Lower leg skin (tissue), 4 donors: ENCODE results near the gene ABHD18. TPM values are rescaled to one million over a fixed set of nuclear protein-coding genes. Genes with fewer than 3 reads are reported as not detected.
"Not testable (repeated sequence)": the region's sequence is repeated elsewhere in the genome, so short reads cannot be mapped to it uniquely, and the experiment has no call there.

Source experiments
- DNase-seq, 2 donors: peaks; one replicate each; pipeline ENCODE4 v3.0.0-alpha.2; 2019; ENCODE audit warnings: low spot score in 2 of 2
- H3K4me3 ChIP-seq: fragments of 200-600 bp; sonication (generic); 2 replicates; pipeline ENCODE4 v1.5.1; 2017; ENCODE audit warnings: mild to moderate bottlenecking, low read depth; ENCODE audit not compliant: poor library complexity, severe bottlenecking
- POLR2A ChIP-seq, 2 donors: fragments of 450-650 bp; IDR thresholded peaks; one replicate each; pipeline ENCODE4 v1.6.1; 2016 to 2017; ENCODE audit warnings: antibody characterized with exemption in 2 of 2, mild to moderate bottlenecking in 1 of 2, moderate library complexity in 1 of 2
- WGBS, 2 donors: methylation state at CpG; one replicate each; pipeline ENCODE4 v1.1.5; 2018; 5-methylcytosine and 5-hydroxymethylcytosine counted together
- intact Hi-C: fragments of 100-400 bp; cut with DNase I; formaldehyde crosslinking; loops from one replicate; pipeline ENCODE4 v1.15.0; 2023; ENCODE audit warnings: low total_unique reads
- total RNA-seq, 4 donors: library from RNA; depleted of rRNA; stranded (reverse); fragments of >200 nt; gene quantifications; one replicate each; pipeline ENCODE4 v1.1.0, GENCODE V29; 2016
- TF ChIP-seq, protein P1 (sequence below), 3 donors: fragments of 450-650 bp; IDR thresholded peaks; one replicate each; pipeline ENCODE4 v1.5.1; 2016; ENCODE audit warnings: antibody characterized with exemption in 3 of 3, mild to moderate bottlenecking in 3 of 3, moderate library complexity in 2 of 3

ABHD18 gene
- total RNA-seq, 4 donors from 2014 or later = 4.2 to 11.9 (median 7.9) TPM

DNA sequence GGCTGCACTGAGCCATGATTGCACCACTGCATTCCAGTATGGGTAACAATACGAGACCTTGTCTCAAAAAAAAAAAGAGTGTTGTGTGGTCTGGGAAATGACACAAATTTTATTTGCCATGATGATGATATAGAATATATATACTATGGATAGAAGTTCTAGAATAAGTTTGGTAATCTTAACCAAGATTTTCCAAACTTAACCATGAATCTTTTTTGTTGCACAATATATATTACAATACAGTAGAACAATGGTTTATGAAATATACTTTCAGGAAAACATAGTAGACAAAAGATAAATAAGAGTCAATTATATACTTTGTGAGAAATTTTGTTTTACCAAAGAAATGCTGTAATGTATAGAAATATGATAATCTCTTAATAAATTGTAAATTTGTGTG lies 35.0 kb upstream of the ABHD18 start:
- TF ChIP-seq, protein P1, sequence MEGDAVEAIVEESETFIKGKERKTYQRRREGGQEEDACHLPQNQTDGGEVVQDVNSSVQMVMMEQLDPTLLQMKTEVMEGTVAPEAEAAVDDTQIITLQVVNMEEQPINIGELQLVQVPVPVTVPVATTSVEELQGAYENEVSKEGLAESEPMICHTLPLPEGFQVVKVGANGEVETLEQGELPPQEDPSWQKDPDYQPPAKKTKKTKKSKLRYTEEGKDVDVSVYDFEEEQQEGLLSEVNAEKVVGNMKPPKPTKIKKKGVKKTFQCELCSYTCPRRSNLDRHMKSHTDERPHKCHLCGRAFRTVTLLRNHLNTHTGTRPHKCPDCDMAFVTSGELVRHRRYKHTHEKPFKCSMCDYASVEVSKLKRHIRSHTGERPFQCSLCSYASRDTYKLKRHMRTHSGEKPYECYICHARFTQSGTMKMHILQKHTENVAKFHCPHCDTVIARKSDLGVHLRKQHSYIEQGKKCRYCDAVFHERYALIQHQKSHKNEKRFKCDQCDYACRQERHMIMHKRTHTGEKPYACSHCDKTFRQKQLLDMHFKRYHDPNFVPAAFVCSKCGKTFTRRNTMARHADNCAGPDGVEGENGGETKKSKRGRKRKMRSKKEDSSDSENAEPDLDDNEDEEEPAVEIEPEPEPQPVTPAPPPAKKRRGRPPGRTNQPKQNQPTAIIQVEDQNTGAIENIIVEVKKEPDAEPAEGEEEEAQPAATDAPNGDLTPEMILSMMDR (IDR thresholded peaks at IDR 0.05) = no peak
- TF ChIP-seq POLR2A (IDR thresholded peaks at IDR 0.05) = no peak

DNA sequence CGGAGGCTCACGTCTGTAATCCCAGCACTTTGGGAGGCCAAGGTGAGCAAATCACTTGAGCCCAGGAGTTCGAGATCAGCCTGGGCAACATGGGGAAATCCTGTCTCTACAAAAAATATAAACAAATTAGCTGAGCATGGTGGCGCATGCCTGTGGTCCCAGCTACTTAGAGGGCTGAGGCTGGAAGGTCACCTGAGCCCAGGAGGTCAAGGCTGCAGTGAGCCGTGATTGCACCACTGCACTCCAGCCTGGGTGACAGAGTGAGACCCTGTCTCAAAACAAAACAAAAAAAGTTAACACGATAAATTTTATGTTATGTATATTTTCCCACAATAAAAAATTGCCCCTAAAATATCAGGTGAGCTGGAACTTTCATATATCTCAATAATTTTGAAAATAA lies 33.4 kb upstream of the ABHD18 start:
- 93 to 96% methylated on average over 6 of the region's 6 CpGs for WGBS, 2 donors
- DNase-seq, H3K4me3 ChIP-seq, intact Hi-C loops: not testable (repeated sequence)

More for the DNA sequence above, 35.0 kb upstream of the ABHD18 start:
- H3K4me3 ChIP-seq = no peak overlapping the region
- no peak for DNase-seq
- 91 to 92% methylated on average over 1 of the region's 1 CpG for WGBS, 2 donors
- intact Hi-C loops = no loop called here

DNA sequence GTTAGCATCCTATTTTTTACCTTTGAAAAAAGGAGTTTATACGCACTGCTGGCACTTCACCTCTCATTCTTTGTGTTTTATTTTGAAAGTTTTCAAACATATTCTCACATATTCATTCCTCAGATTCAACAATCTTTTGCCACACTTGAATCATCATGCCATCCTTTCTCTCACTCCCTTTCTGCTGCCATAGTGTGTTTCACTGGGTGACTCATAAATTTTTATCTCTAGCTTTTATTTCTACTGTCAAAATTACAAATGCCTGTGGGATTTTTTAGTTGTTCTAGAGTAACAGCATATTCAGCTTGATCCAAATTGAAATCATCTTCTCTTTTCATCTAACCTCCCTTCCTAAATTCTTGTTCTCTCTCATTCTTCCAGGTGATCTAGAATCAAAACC lies 28.2 kb upstream of the ABHD18 start:
- no peak for TF ChIP-seq POLR2A (IDR thresholded peaks at IDR 0.05)
- TF ChIP-seq, protein P1 (IDR thresholded peaks at IDR 0.05) = no peak
- DNase-seq = no peak
- no peak overlapping the region for H3K4me3 ChIP-seq
- 97% methylated on average over 1 of the region's 1 CpG for WGBS, 2 donors
- intact Hi-C loops = no loop called here

DNA sequence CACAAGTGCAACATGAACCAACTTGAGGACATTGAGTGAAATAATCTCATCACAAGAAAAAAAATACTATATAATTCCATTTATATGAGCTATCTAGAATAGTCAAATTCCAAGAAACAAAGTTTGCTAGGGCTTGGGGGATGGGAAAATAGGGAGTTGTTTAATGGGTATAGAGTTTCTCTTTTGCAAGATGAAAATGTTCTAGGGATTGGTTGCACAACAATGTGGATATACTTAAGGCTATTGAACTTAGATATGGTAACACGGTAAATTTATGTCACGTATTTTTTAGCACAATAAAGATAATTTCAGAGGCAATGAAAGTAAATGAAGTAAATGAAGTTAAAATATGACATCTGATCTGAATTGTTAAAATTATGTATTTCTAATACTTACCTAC lies 8.1 kb upstream of the ABHD18 start:
- TF ChIP-seq POLR2A (IDR thresholded peaks at IDR 0.05) = no peak
- TF ChIP-seq, protein P1 (IDR thresholded peaks at IDR 0.05) = no peak
- intact Hi-C loops = no loop called here
- H3K4me3 ChIP-seq = no peak overlapping the region
- DNase-seq = no peak
- WGBS, 2 donors = 94 to 96% methylated on average over 2 of the region's 2 CpGs

DNA sequence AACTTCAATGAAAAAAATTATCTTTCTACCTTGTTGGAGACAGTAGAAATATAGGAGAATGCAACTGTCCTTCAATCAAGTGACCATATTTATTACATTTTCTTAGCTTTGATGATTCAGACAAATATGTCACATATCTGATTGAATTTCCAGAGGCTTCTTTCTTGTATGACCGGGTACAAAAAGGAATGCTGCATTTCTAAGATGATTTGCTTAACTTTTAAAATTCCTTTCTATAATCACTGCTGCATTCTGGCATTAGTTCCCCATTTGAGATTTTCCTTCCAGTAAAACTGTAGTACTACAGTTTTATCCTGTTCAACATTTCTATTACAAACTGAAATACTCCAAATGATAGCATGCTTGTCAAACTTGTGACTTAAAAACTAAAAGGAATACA lies 5.4 kb upstream of the ABHD18 start:
- no peak for DNase-seq
- TF ChIP-seq POLR2A (IDR thresholded peaks at IDR 0.05) = no peak
- TF ChIP-seq, protein P1 (IDR thresholded peaks at IDR 0.05) = no peak
- intact Hi-C loops = no loop called here
- 73 to 74% methylated on average over 1 of the region's 1 CpG for WGBS, 2 donors
- H3K4me3 ChIP-seq = no peak overlapping the region

DNA sequence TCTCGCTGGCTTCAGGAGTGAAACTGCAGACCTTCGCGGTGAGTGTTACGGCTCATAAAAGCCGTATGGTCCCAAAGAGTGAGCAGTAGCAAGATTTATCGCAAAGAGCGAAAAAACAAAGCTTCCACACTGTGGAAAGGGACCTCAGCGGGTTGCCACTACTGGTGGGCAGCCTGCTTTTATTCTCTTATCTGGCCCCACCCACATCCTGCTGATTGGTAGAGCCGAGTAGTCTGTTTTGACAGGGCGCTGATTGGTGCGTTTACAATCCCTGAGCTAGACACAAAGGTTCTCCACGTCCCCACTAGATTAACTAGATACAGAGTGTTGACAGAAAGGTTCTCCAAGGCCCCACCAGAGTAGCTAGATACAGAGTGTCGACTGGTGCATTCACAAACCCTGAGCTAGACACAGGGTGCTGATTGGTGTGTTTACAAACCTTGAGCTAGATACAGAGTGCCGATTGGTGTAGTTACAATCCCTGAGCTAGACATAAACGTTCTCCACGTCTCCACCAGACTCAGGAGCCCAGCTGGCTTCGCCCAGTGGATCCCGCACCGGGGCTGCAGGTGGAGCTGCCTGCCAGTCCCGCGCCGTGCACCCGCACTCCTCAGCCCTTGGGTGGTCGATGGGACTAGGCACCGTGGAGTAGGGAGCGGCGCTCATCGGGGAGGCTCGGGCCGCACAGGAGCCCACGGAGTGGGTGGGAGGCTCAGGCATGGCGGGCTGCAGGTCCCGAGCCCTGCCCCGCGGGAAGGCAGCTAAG lies 1.4 kb upstream of the ABHD18 start:
- H3K4me3 ChIP-seq = peak overlapping the region; percentile 97
- WGBS, 2 donors = 60 to 63% methylated on average over 22 to 26 of the region's 35 CpGs
- intact Hi-C loops, DNase-seq: not testable (repeated sequence)

DNA sequence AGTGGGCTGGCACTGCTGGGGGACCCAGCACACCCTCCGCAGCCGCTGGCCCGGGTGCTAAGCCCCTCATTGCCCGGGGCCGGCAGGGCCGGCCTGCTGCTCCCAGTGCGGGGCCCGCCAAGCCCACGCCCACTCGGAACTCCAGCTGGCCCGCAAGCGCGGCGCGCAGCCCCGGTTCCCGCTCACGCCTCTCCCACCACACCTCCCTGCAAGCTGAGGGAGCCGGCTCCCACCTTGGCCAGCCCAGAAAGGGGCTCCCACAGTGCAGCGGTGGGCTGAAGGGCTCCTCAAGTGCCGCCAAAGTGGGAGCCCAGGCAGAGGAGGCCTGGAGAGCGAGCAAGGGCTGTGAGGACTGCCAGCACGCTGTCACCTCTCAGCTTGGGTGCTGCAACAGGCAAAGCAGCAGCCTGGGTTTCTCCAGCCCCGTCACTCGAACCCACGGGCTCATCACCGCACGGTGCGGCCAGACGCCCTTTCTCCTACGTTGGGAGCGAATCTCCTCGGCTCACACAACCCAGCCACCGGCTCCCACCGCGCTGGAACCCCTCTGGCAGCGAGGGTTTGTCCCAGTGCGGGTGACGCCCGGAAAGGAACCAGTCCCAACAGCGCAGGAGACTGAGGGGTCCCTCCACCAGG lies 662 bp upstream of the ABHD18 start:
- peak in 1 of 2 donors; percentile 85 for DNase-seq
- peak overlapping the region; percentile 97 for H3K4me3 ChIP-seq
- intact Hi-C loops = not testable (repeated sequence)
- 0% methylated on average over 3 to 11 of the region's 41 CpGs for WGBS, 2 donors
